Activated naive CD4-positive, alpha-beta T cell treated with anti-CD3 and anti-CD28 coated beads for 36 hours (primary cell): ENCODE measurements around the gene ACAT1. TPM values are rescaled to one million over a fixed set of nuclear protein-coding genes. Genes with fewer than 3 reads are reported as not detected.
"Not testable (repeated sequence)": the region's sequence is repeated elsewhere in the genome, so short reads cannot be mapped to it uniquely, and the experiment has no call there.

Source experiments
- CTCF ChIA-PET: fragments of 350-600 bp; sonication (Branson Sonifier 250); formaldehyde crosslinking; loops from one replicate; lab custom pipeline; 2021; ENCODE audit warnings: antibody characterized with exemption; lab: Charles Lee
- DNase-seq: peaks from one replicate; pipeline ENCODE4 v3.0.0-alpha.2; 2020
- H3K27ac Mint-ChIP-seq: one replicate; pipeline ENCODE4 v1.8.0; 2021; ENCODE audit warnings: mild to moderate bottlenecking, mixed read lengths
- H3K27me3 Mint-ChIP-seq: one replicate; pipeline ENCODE4 v1.8.0; 2021; ENCODE audit warnings: low read depth, mixed read lengths
- H3K36me3 Mint-ChIP-seq: one replicate; pipeline ENCODE4 v1.8.0; 2021; ENCODE audit warnings: low read depth, mixed read lengths
- H3K4me1 Mint-ChIP-seq: one replicate; pipeline ENCODE4 v1.8.0; 2021; ENCODE audit warnings: low read depth, mixed read lengths
- H3K4me3 Mint-ChIP-seq: one replicate; pipeline ENCODE4 v1.8.0; 2021; ENCODE audit warnings: mild to moderate bottlenecking, moderate library complexity, mixed read lengths
- H3K9me3 Mint-ChIP-seq: one replicate; pipeline ENCODE4 v1.8.0; 2021; ENCODE audit warnings: mixed read lengths
- intact Hi-C: fragments of 100-400 bp; cut with micrococcal nuclease; formaldehyde crosslinking; loops from one replicate; pipeline ENCODE4 v1.15.1; 2023
- total RNA-seq, 2 experiments: library from RNA; stranded (reverse); gene quantifications; one replicate each; pipeline ENCODE4 v1.2.3, GENCODE V29; 2021

ACAT1 gene
- total RNA-seq, 2 experiments from 2014 or later, result 54.9 to 55.0 TPM

DNA sequence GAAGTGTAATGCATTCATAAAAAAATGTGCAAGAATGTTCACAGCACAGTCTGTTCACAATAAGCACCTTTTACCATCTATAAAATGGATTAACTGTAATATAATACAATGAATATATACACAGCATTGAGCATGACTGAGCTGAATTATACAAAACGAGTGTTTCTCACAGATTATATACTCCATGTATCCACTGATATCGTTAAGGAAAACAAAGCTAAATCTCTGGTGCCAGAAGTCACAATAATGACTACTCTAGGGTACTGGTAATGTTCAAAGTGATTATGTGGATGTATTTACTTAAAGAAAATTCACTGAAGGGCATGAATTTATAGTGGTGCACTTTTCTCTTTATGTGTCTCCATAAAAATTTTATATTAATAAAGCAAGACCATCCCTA lies 33.2 kb downstream of the ACAT1 start:
- Mint-ChIP-seq H3K27me3 (no peaks in the 10 kb centered on the region), H3K4me1 (peaks cover 1% of the 10 kb centered on the region)
- CTCF ChIA-PET, result interaction anchor here (0.9 kb wide), 1 partner anchor 17 kb away, joined by 3 read pairs; no protein-coding TSS in a partner anchor

DNA sequence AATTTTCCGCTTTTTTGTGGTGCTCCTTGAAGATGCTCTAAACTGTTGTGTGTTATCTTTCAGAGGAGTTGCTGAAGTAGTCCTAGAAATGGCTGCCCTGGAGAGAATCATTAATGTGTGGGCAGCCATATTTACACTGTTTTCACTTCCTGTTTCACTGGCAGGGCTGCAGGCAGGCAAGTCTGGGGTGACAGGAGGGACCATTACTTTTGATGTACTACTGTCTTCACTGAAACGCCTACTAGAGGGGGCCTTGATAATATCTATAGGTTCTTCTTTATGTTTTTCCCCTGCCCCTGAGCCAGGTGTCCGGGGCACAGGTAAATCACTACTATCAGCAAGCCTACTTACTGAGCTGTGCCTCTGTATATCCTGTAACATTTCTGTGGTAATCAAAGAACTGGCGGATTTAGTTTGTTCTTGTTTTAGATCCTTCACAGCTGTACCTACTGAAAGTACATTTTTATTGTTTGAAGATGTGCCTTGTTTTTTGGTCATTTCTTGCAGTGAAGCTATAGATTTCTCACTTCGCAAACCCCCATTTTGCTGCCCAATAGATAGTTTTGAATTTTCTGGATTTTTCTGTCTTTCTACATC lies 39.7 kb downstream of the ACAT1 start:
- no peak overlapping the region for H3K4me3 Mint-ChIP-seq
- no peak for DNase-seq
- H3K9me3 Mint-ChIP-seq, result no peaks in the 10 kb centered on the region
- no peaks in the 10 kb centered on the region for H3K27me3 Mint-ChIP-seq
- H3K27ac Mint-ChIP-seq, result peak overlapping the region; percentile 65
- intact Hi-C loops, result no loop called here
- CTCF ChIA-PET, result interaction anchor here (0.6 kb wide), 1 partner anchor 35 kb away, joined by 3 read pairs; no protein-coding TSS in a partner anchor
- H3K4me1 Mint-ChIP-seq, result peaks cover 14% of the 10 kb centered on the region
- peaks cover 18% of the 10 kb centered on the region for H3K36me3 Mint-ChIP-seq

More for the DNA sequence above, 33.2 kb downstream of the ACAT1 start:
- DNase-seq, result no peak
- no peak overlapping the region for H3K4me3 Mint-ChIP-seq
- intact Hi-C loops, result no loop called here
- no peak overlapping the region for H3K27ac Mint-ChIP-seq
- peaks cover 25% of the 10 kb centered on the region for H3K36me3 Mint-ChIP-seq
- H3K9me3 Mint-ChIP-seq, result no peaks in the 10 kb centered on the region

DNA sequence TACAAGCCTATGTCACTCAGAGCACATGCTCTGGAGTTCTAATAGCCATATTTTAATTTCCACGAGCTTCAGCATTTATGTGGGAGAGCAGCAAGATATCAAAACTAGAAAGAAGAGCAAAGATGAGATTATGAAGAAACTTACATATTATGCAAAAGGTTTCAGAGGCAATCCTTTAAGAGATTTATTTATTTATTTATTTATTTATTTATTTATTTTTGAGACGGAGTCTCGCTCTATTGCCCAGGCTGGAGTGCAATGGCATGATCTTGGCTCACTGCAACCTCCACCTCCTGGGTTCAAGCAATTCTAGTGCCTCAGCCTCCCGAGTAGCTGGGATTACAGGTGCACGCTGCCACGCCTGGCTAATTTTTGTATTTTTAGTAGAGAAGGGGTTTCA lies 41.5 kb downstream of the ACAT1 start:
- DNase-seq, intact Hi-C loops, H3K4me3 Mint-ChIP-seq, H3K9me3 Mint-ChIP-seq, H3K27ac Mint-ChIP-seq, CTCF ChIA-PET, H3K27me3 Mint-ChIP-seq: not testable (repeated sequence)
- H3K36me3 Mint-ChIP-seq, result peaks cover 25% of the 10 kb centered on the region
- peaks cover 19% of the 10 kb centered on the region for H3K4me1 Mint-ChIP-seq

DNA sequence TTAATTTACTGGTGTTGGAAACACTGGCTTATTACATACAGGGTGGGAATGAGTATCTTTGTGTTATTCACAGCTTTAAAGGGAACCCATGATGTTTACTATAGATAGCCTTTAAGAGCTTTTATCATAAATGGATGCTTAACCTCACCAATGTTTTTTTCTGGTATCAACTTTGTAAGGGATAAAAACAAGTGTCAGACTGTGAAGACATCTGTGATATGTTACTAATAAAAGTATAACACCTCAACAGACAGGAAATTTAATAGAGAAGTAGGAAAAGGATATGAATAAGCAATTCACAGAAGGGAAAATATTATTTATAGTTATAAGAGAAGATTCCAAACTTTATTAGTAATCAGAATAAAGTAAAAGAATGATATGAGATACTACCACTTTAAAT lies 46.3 kb downstream of the ACAT1 start:
- Mint-ChIP-seq H3K4me3 (no peak overlapping the region), H3K27me3 (no peaks in the 10 kb centered on the region), H3K4me1 (peaks cover 37% of the 10 kb centered on the region), H3K9me3 (no peaks in the 10 kb centered on the region), H3K36me3 (peaks cover 35% of the 10 kb centered on the region), H3K27ac (peak overlapping the region; percentile 50)
- no peak for DNase-seq
- CTCF ChIA-PET, result interaction anchor here (1.2 kb wide), 1 partner anchor 37 kb away, joined by 4 read pairs; no protein-coding TSS in a partner anchor
- intact Hi-C loops, result no loop called here

DNA sequence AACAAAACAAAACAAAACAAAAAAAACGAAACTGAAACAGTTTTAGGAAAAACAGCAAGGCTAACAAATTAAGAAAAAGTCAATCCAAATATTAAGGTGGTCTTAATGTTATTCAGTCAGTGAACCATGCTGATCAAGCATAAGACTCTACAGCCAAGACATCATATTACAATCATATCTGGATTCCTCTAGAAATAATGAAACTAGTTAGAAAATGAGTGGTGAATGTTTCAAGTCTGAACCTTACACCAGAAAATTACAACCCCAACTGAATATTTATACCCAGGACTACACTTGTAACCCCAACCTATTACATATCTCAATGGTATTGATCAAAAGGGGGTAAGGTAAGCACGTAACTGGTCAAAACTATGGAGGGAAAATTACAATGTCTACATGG lies 48.8 kb downstream of the ACAT1 start:
- H3K4me1 Mint-ChIP-seq, result peaks cover 39% of the 10 kb centered on the region
- no peak overlapping the region for H3K4me3 Mint-ChIP-seq
- H3K27me3 Mint-ChIP-seq, result no peaks in the 10 kb centered on the region
- CTCF ChIA-PET, result interaction anchor here (0.8 kb wide), 1 partner anchor 27 kb away, joined by 4 read pairs; no protein-coding TSS in a partner anchor
- no peak overlapping the region for H3K27ac Mint-ChIP-seq
- H3K9me3 Mint-ChIP-seq, result no peaks in the 10 kb centered on the region
- intact Hi-C loops, result loop anchor here (1.0 kb wide), 3 partner anchors 27 to 53 kb away; partner anchors contain the start of gene ATM
- no peak for DNase-seq
- H3K36me3 Mint-ChIP-seq, result peaks cover 45% of the 10 kb centered on the region

DNA sequence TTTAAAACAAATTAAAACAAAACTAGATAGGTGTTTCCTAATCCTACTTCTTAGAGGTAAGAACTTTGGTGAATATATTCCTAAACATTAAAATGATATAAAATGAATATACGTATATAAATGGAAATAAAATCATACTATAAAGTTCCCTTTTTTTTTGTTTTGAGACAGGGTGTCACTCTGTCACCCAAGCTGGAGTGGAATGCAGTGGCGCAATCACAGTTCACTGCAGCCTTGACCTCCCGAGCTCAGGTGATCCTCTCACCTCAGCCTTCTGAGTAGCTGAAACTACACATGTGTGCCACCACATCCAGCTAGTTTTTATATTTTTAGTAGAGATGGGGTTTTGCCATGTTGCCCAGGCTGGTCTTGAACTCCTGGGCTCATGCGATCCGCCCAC lies 56.2 kb downstream of the ACAT1 start:
- CTCF ChIA-PET, result no interaction called here
- no peak for DNase-seq
- Mint-ChIP-seq H3K9me3 (no peaks in the 10 kb centered on the region), H3K27me3 (no peaks in the 10 kb centered on the region), H3K36me3 (peaks cover 51% of the 10 kb centered on the region), H3K27ac (no peak overlapping the region), H3K4me3 (no peak overlapping the region), H3K4me1 (peaks cover 4% of the 10 kb centered on the region)
- intact Hi-C loops, result no loop called here

DNA sequence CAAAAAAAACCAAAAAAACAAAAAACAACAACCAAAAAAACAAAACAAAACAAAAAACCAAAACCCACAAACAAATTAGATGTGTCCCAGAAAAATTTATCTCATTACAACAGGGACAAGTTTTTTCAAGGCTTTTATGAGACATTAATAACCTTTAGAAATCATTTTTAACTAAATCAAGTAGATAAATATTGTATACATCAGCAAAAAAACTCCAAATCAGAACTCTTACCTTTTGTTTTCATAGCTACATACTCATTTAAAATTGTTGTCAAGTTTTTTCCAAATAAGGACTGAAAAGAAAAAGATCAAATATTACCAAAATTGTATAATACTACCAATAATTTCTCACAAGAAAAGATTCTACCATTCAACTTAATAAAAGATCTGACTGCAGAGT lies 72.4 kb downstream of the ACAT1 start:
- no peak overlapping the region for H3K27ac Mint-ChIP-seq
- intact Hi-C loops, result no loop called here
- CTCF ChIA-PET, result interaction anchor here (0.7 kb wide), 1 partner anchor 478 kb away, joined by 3 read pairs; no protein-coding TSS in a partner anchor
- peaks cover 28% of the 10 kb centered on the region for H3K36me3 Mint-ChIP-seq
- H3K9me3 Mint-ChIP-seq, result no peaks in the 10 kb centered on the region
- H3K4me1 Mint-ChIP-seq, result peaks cover 34% of the 10 kb centered on the region
- no peak overlapping the region for H3K4me3 Mint-ChIP-seq
- DNase-seq, result no peak
- H3K27me3 Mint-ChIP-seq, result no peaks in the 10 kb centered on the region

DNA sequence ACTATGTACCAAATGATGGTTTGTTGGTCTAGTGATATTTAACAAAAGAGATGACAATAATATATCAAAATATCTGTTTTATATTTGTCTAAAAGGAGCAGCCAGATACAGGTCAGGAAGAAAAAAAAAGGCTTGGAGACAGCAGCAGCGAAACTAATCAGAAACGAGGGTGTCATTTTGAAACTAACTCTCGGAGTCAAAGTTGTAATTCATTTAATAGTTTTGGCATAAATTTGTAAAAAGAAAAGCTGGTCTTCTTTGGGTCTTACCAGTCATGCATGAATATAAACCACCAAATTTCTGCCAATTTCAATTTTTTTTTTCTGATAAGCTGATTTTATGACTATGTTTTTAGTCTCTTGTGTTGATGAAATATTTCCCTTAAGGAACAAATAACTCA lies 75.5 kb downstream of the ACAT1 start:
- H3K4me1 Mint-ChIP-seq, result peaks cover 64% of the 10 kb centered on the region
- H3K27ac Mint-ChIP-seq, result peak overlapping the region; percentile 53
- no peaks in the 10 kb centered on the region for H3K27me3 Mint-ChIP-seq
- H3K4me3 Mint-ChIP-seq, result no peak overlapping the region
- peaks cover 30% of the 10 kb centered on the region for H3K36me3 Mint-ChIP-seq
- intact Hi-C loops, result loop anchor here (1.0 kb wide), 1 partner anchor 27 kb away; no protein-coding TSS in a partner anchor
- DNase-seq, result no peak
- H3K9me3 Mint-ChIP-seq, result no peaks in the 10 kb centered on the region
- CTCF ChIA-PET, result interaction anchor here (0.6 kb wide), 1 partner anchor 159 kb away, joined by 3 read pairs; no protein-coding TSS in a partner anchor

Other genes starting within 250 kb of the ACAT1 start
- gene RAB39A, start 193.1 kb upstream of the ACAT1 start, total RNA-seq, result not detected
- gene CUL5, start 112.7 kb upstream of the ACAT1 start, total RNA-seq, result 10 to 100 TPM; 25.9 to 26.2 TPM
- 10 to 100 TPM; 22.2 to 22.3 TPM for gene NPAT, start 101.1 kb downstream of the ACAT1 start, total RNA-seq
- gene ATM, start 101.5 kb downstream of the ACAT1 start, total RNA-seq, result 10 to 100 TPM; 29.5 to 30.6 TPM